Liver (tissue), 9 donors: Measurements from ENCODE around the gene NSD1. TPM values are rescaled to one million over a fixed set of nuclear protein-coding genes. Genes with fewer than 3 reads are reported as not detected.

Source experiments
- DNase-seq: peaks from one replicate; pipeline ENCODE4 v3.0.0-alpha.2; 2017; ENCODE audit warnings: low spot score
- H3K27ac ChIP-seq, 2 donors: one replicate each; pipeline ENCODE4 v1.7.0; 2013; ENCODE audit warnings: inconsistent platforms in 2 of 2, low read length in 2 of 2, control low read depth in 1 of 2, low read depth in 1 of 2, mild to moderate bottlenecking in 1 of 2
- H3K27me3 ChIP-seq, 4 donors: one replicate each; pipeline versions ENCODE4 v1.6.1 to v1.7.0; 2013; ENCODE audit warnings: low read length in 3 of 4, inconsistent platforms in 1 of 4, mild to moderate bottlenecking in 1 of 4, moderate library complexity in 1 of 4; ENCODE audit not compliant: control insufficient read depth in 4 of 4, insufficient read depth in 4 of 4
- H3K36me3 ChIP-seq, 4 donors: one replicate each; pipeline versions ENCODE4 v1.6.1 to v1.7.0; 2013; ENCODE audit warnings: low read length in 3 of 4, mild to moderate bottlenecking in 3 of 4, low read depth in 1 of 4, moderate library complexity in 1 of 4; ENCODE audit not compliant: control insufficient read depth in 4 of 4, insufficient read depth in 3 of 4
- H3K4me1 ChIP-seq, 4 donors: one replicate each; pipeline versions ENCODE4 v1.6.1 to v1.7.0; 2013; ENCODE audit warnings: low read length in 3 of 4, mild to moderate bottlenecking in 3 of 4, moderate library complexity in 1 of 4; ENCODE audit not compliant: control insufficient read depth in 4 of 4, insufficient read depth in 4 of 4
- H3K4me3 ChIP-seq, 3 donors: one replicate each; pipeline versions ENCODE4 v1.6.1 to v1.7.0; 2013; ENCODE audit warnings: low read length in 3 of 3, control low read depth in 1 of 3, low read depth in 1 of 3, mild to moderate bottlenecking in 1 of 3
- H3K9ac ChIP-seq, 2 donors: one replicate each; pipeline ENCODE4 v1.7.0; 2013; ENCODE audit warnings: low read length in 2 of 2, mild to moderate bottlenecking in 2 of 2, moderate library complexity in 2 of 2, control low read depth in 1 of 2, low read depth in 1 of 2
- H3K9me3 ChIP-seq, 4 donors: one replicate each; pipeline versions ENCODE4 v1.6.1 to v1.7.0; 2013; ENCODE audit warnings: low read length in 3 of 4; ENCODE audit not compliant: control insufficient read depth in 4 of 4
- ATF3 ChIP-seq: IDR thresholded peaks from 2 replicates; pipeline ENCODE4 v1.6.1; 2016; ENCODE audit warnings: antibody characterized with exemption
- CTCF ChIP-seq: fragments of 150-350 bp; IDR thresholded peaks from 2 replicates; pipeline ENCODE4 v1.5.1; 2017; ENCODE audit warnings: improper control_type of control experiment, low read depth, low read length; ENCODE audit not compliant: missing input control
- EGR1 ChIP-seq, 2 donors: IDR thresholded peaks; 2 replicates each; pipeline ENCODE4 v1.6.1; 2016 to 2018; ENCODE audit warnings: antibody characterized with exemption in 2 of 2, low read depth in 2 of 2
- FOXA1 ChIP-seq: IDR thresholded peaks from 2 replicates; pipeline ENCODE4 v1.6.1; 2016; ENCODE audit warnings: antibody characterized with exemption
- FOXA2 ChIP-seq: IDR thresholded peaks from 2 replicates; pipeline ENCODE4 v1.6.1; 2016; ENCODE audit warnings: antibody characterized with exemption
- GABPA ChIP-seq, 2 donors: IDR thresholded peaks in 1 of 2; conservative IDR thresholded peaks in 1 of 2; 2 replicates each; pipeline ENCODE4 v1.6.1; 2016; ENCODE audit warnings: antibody characterized with exemption in 2 of 2, mild to moderate bottlenecking in 1 of 2, moderate library complexity in 1 of 2
- HNF4A ChIP-seq, 2 donors: conservative IDR thresholded peaks; 2 replicates each; pipeline ENCODE4 v1.6.1; 2016; ENCODE audit warnings: antibody characterized with exemption in 2 of 2, mild to moderate bottlenecking in 2 of 2
- HNF4G ChIP-seq: IDR thresholded peaks from 2 replicates; pipeline ENCODE4 v1.6.1; 2016; ENCODE audit warnings: antibody characterized with exemption
- JUND ChIP-seq, 2 donors: IDR thresholded peaks; 2 replicates each; pipeline ENCODE4 v1.6.1; 2016; ENCODE audit warnings: antibody characterized with exemption in 2 of 2
- MAX ChIP-seq: IDR thresholded peaks from 2 replicates; pipeline ENCODE4 v1.6.1; 2016; ENCODE audit warnings: antibody characterized with exemption
- NR2F2 ChIP-seq: IDR thresholded peaks from 2 replicates; pipeline ENCODE4 v1.6.1; 2016; ENCODE audit warnings: antibody characterized with exemption
- RAD21 ChIP-seq, 2 donors: IDR thresholded peaks; 2 replicates each; pipeline ENCODE4 v1.6.1; 2016; ENCODE audit warnings: antibody characterized with exemption in 2 of 2, mild to moderate bottlenecking in 2 of 2
- REST ChIP-seq: IDR thresholded peaks from 2 replicates; pipeline ENCODE4 v1.6.1; 2016; ENCODE audit warnings: antibody characterized with exemption, mild to moderate bottlenecking
- RXRA ChIP-seq, 2 donors: IDR thresholded peaks; 2 replicates each; pipeline ENCODE4 v1.6.1; 2017 to 2018; ENCODE audit warnings: antibody characterized with exemption in 2 of 2, mild to moderate bottlenecking in 1 of 2
- SP1 ChIP-seq: IDR thresholded peaks from 2 replicates; pipeline ENCODE4 v1.6.1; 2018; ENCODE audit warnings: antibody characterized with exemption, mild to moderate bottlenecking
- TAF1 ChIP-seq: conservative IDR thresholded peaks from 2 replicates; pipeline ENCODE4 v1.6.1; 2016; ENCODE audit warnings: antibody characterized with exemption, mild to moderate bottlenecking
- YY1 ChIP-seq: IDR thresholded peaks from 2 replicates; pipeline ENCODE4 v1.6.1; 2016; ENCODE audit warnings: antibody characterized with exemption, mild to moderate bottlenecking
- ZBTB33 ChIP-seq: IDR thresholded peaks from 2 replicates; pipeline ENCODE4 v1.6.1; 2016; ENCODE audit warnings: antibody characterized with exemption
- WGBS: extraction: QIAGEN DNeasy Blood & Tissue Kit; methylation state at CpG from one replicate; pipeline ENCODE4 v1.1.7; 2013; 5-methylcytosine and 5-hydroxymethylcytosine counted together
- polyA plus RNA-seq, 2 donors: library from polyadenylated mRNA; stranded (reverse) in 1 of 2; unstranded in 1 of 2; fragments of 200-250 nt in 1 of 2; fragments of >200 nt in 1 of 2; fragmentation: Nextera tagmentation in 1 of 2; extraction: Ambion mirVana in 1 of 2; gene quantifications; one replicate each; pipeline versions ENCODE4 v1.2.1 to v1.2.3, GENCODE V29; 2013 to 2015
- total RNA-seq, 2 donors: library from RNA; depleted of rRNA; stranded (reverse); fragments of >200 nt; gene quantifications; one replicate each; pipeline ENCODE4 v1.2.3, GENCODE V29; 2014
- donor health status: healthy.
- donor health status: healthy.
- donor health status: healthy.
- donor health status: healthy.
- donor health status: healthy.

NSD1 gene
- total and polyA plus RNA-seq, 4 donors, result 5.3 to 34.1 (median 19.3) TPM

GRCh38 chr5:177270653-177271052 is 137.1 kb downstream of the NSD1 start:
- H3K4me1 ChIP-seq, result peaks cover 0 to 4% (median 0%) of the 10 kb centered on the region in 4 donors
- no peak overlapping the region for H3K9ac ChIP-seq
- H3K27ac ChIP-seq, result no peak overlapping the region
- DNase-seq, result no peak
- peaks cover 4 to 53% (median 48%) of the 10 kb centered on the region in 4 donors for H3K36me3 ChIP-seq
- H3K9me3 ChIP-seq, result no peaks in the 10 kb centered on the region
- WGBS, result 90% methylated on average over 3 of the region's 3 CpGs
- TF ChIP-seq MAX (no peak), GABPA (IDR thresholded peaks at IDR 0.05 in 1 of 2, conservative IDR thresholded peaks at IDR 0.05 in 1 of 2) (no peak), ATF3 (no peak), ZBTB33 (no peak)
- H3K27me3 ChIP-seq, result no peaks in the 10 kb centered on the region
- no peak overlapping the region for H3K4me3 ChIP-seq

- Histone ChIP-seq H3K4me3 (no peak overlapping the region), H3K9ac (no peak overlapping the region), H3K4me1 (peaks cover 0 to 4% (median 0%) of the 10 kb centered on the region in 4 donors), H3K27ac (no peak overlapping the region), H3K9me3 (no peaks in the 10 kb centered on the region), H3K27me3 (no peaks in the 10 kb centered on the region), H3K36me3 (peaks cover 4 to 53% (median 47%) of the 10 kb centered on the region in 4 donors)
- no peak for TF ChIP-seq HNF4G
- TF ChIP-seq ATF3, result no peak
- no peak for TF ChIP-seq RAD21 (IDR thresholded peaks at IDR 0.05)
- TF ChIP-seq GABPA (IDR thresholded peaks at IDR 0.05 in 1 of 2, conservative IDR thresholded peaks at IDR 0.05 in 1 of 2), result no peak
- no peak for TF ChIP-seq TAF1
- no peak for TF ChIP-seq MAX
- no peak for TF ChIP-seq RXRA (IDR thresholded peaks at IDR 0.05)
- TF ChIP-seq EGR1 (IDR thresholded peaks at IDR 0.05; ENCODE audit: low read depth in 2 of 2), result no peak
- no peak for TF ChIP-seq REST
- no peak for TF ChIP-seq NR2F2
- TF ChIP-seq FOXA2, result no peak
- TF ChIP-seq FOXA1, result no peak
- TF ChIP-seq ZBTB33, result no peak
- no peak for TF ChIP-seq HNF4A (conservative IDR thresholded peaks at IDR 0.05)
- no peak for TF ChIP-seq JUND (IDR thresholded peaks at IDR 0.05)
- no peak for TF ChIP-seq YY1
- TF ChIP-seq CTCF, result no peak
- no peak for TF ChIP-seq SP1
- 97% methylated on average over 4 of the region's 4 CpGs for WGBS
- no peak for DNase-seq
Observed at GRCh38 chr5:177271113-177271512, 137.5 kb downstream of the NSD1 start.
